ENCODE data around the gene PRELID2.
A peak's percentile ranks its signal among the peaks of the same experiment; 100 is the strongest.

GRCh38 chr5:145793574-145793973, 41.6 kb downstream of the PRELID2 start:
- no peak for TF ChIP-seq POLR2AphosphoS5 (IDR thresholded peaks at IDR 0.05; ENCODE audit: low read depth, low read length)
- peak; percentile 28 to 82; a peak in 3 of 4 replicates for TF ChIP-seq REST (IDR thresholded peaks at IDR 0.05; ENCODE audit: insufficient read depth in 1 of 2, low read depth in 2 of 2, low read length in 2 of 2)
- no peak for TF ChIP-seq SIN3A (IDR thresholded peaks at IDR 0.05; ENCODE audit: borderline replicate concordance, insufficient read depth, low read length)

Measured in PFSK-1 (cell line).